ENCODE measurements around the gene ABLIM1.
"Not testable (repeated sequence)": the region's sequence is repeated elsewhere in the genome, so short reads cannot be mapped to it uniquely, and the experiment has no call there.

ABLIM1 gene

DNA sequence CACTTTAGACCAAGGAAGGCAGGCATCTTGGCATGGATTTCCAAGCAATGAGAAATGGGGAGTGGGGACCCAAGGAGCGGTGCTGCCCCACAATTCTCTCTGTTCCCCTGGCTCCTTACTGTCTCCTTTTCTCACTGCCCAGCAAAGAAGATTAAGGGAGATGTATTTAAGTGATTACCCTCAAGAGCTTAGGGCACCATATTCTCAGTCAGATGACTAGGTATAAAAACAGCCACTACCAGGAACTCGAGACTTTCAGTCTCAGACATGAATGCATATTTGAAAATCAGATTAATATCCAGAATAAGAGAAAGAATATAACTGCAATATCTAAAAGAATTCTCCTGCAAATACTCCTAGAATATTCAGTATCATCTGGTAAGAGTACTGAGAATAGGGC, at the start of gene ABLIM1:
ABLIM1 (minus strand) TSS at position 101 of the 400 bp plus-strand sequence; CDS start at position 26, 75 bp downstream.
- no peak for DNase-seq (ENCODE audit: low read depth in 2 of 2)

DNA sequence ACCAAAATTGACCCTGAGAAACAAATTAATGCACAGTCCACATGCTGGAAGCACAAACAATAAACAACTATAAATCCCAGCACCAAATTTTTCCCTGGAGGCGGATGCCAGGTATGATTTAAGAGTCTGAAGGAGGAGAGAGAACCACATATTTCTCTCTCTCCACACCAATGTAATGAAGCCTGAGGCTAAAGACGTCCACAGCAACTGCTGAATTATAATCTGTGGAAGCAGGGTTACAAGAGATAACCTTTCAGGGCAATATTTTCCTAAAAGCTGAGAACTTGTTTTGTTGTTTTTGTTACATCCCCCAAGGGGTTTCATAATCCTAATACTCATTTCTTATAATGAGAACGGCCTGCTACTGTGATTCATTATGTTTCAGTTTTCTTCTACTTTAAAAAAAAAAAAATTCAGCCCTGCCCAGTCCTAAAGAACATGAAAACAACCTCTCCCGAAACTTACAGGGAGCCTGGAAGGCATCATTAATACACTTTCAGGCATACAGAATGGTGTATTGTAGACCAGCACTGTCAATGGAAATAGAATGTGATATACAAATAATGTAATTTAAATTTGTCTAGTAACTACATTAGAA, 48.5 kb upstream of the ABLIM1 start:
- no peak for DNase-seq (ENCODE audit: low read depth in 2 of 2)

DNA sequence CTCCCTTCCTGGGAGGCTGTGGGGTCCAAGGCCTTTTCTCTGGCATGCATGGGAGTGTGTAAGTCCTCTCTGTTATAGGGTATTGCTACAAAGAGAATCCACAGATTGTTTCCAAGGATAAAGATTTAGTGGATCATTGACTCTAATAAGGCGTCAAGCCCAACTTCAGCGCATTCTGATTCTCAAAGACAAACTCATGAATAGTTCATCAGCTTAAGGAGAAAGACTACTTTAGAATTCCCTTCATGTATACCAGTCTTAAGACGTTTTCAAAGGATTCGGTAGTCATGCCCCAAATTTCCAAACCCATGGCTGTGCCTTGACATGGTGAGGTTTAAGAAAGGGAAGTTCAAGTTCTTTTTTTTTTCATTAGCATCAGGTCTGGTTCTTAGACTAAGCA, 46.6 kb upstream of the ABLIM1 start:
- no peak for DNase-seq (ENCODE audit: low read depth in 2 of 2)

DNA sequence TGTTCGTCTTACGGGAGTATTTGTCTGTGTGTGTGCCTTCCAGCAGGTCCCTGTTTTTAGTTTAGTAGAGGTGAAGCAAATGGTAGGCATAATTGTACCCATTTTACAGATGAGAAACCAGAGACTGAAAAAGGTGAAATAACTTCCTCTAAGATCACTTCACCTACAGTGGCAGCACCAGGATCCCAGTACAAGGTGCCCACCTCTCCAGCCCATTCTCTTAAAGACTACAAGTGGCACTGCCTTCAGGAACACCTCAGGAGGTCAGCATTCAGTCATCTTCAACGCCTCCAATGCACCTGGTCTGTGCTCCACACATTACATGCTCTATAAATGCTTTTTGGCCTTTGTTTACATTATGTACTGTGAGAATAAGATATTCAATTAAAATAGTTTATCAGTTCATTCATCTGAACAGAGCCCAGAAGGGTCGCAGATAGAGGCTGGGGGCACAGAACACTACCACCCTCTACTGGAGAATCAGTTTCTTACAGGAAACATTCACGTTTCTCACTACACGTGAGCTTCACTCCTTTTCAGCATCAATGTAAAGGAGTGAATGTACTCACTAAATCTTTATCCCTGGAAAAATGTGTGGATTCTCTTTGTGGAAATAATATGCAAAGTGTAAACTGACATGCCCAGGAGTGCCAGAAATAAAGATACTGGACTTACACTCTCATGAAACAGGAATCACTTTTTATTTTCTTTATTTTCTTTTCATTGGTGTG, 45.5 kb upstream of the ABLIM1 start:
- DNase-seq (ENCODE audit: low read depth in 2 of 2), result no peak

DNA sequence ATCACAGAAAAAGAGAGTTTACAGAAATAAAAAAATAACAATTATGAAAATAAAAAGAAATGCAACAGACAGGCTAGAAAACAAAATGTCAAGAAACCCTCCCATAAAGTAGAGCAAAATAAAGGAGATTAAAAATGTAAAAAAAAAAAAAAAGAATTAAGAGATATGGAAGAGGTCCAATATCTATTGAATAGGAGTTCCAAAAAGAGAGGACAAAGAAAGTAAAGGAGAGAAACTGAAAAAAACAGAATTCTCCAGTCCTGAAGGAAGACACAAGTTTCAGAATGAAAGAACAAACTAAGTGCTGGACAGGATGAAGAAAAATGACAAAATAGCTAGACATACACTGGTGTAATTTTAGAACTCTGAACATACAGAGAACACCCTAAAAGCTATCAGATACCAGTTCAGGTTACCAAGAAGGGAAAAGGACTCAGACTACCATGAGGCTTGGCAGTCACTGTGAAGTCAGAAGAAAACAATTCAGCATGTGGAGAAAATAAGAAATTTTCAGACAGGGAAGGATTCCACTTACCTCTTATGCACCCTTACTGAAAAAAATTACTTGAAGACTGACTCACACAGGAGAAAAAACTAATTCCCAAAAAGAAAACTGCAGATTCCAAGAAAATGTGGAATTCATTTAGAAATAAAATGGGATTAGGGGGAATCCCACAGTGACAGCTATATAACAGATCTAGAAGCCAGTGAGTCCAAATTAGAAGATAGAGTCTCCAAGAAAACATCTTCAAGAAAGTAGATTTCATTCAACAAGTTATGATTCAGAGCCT, 40.4 kb upstream of the ABLIM1 start:
- DNase-seq (ENCODE audit: low read depth in 2 of 2), result no peak

DNA sequence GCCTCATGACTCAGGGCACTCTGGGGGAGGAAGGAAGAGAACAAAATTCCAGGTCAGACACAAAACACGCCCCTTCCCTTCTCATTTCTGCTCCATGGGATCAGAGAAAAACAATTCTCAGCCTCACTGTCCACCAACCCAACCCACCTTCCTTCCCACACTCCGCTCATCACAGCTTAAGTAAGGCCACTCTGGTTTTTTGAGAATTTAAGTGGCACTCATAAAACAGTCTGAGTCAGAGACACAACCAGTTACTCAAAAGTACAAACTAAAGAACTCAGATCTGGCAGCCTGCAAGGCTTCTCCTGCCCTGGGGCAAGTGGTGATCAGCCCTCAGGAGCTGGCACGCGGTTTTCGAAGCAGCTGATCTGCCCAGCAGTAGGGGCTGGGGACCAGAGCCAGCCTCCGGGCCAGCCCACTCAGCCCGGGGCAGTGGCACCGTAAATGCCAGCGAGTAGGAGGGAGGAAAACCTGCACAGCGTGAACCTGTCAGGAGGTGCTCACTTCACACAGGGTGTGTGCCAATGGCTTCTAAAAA, 39.1 kb upstream of the ABLIM1 start:
- no peak for DNase-seq (ENCODE audit: low read depth in 2 of 2)

DNA sequence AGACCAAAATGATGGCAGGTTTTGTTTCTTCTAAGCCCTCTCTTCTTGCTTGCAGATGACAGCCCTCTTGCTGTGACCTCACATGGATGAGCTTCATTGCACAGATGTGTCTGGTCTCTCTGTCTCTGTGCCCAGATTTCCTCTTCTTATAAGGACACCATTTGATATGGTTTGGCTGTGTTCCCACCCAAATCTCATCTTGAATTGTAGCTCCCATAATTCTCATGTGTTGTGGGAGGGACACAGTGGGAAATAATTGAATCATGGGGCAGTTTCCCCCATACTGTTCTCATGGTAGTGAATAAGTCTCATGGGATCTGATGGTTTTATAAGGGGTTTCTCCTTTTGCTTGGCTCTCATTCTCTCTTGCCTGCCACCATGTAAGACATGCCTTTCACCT, 38.2 kb upstream of the ABLIM1 start:
- DNase-seq (ENCODE audit: low read depth in 2 of 2), result not testable (repeated sequence)

DNA sequence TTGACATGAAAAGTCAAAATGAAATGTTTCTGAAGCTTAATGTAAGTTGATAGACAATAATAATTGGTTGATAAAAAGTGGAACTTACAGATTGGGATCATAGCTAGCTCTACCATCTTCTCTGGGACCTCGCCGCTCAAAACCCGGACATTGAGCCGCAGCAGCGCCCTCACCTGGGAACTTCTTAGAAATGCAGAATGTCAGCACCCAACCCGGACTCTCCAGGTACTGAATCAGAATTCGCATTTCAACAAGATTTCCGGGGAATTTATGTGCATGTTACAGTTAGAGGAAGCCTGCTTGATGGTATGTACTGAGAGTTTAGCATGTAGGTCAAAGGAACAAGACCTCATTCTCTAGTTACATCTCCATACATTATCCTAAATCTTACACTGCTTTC, 36.7 kb upstream of the ABLIM1 start:
- no peak for DNase-seq (ENCODE audit: low read depth in 2 of 2)

DNA sequence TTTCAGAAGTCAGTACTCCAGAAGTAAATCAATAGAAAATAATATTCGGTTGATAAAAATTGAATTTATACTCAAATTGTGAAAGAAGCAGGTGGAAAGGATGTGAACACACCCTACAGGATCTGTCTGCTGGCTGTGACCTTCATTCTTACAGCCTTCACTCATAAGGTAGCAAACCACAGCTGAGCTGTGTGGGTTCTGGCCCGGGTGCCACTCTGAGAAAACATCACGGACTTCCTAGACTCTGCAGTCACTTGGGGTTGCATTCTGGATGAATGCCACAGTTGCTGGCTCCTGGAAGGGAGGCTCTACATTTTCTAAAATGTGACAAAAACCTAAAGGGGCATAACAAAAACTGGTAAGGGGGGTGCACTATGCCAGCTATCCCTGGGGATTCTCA, 36.0 kb upstream of the ABLIM1 start:
- no peak for DNase-seq (ENCODE audit: low read depth in 2 of 2)

DNA sequence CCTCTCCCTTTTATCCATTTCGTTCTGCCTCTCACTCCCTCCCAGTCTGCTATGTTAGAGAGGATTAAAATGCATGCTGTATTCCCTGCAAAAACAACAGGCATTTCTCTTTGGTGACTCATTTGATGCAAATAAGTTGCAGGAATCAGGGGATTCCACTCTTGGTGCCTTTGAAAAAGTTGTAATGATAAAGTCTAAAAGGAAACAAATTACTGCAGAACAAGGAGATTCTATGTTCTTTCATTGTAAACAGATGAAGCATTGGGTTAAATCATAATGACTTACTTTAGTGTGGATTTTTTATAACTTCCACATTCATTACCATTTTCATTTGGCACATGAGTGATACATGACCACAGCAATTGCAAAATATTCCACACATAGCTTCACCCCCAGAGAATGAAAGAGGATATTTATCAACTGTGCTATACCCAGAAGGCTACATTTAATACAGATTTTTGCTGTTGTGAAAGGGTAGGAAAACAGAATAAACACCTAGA, 33.4 kb upstream of the ABLIM1 start:
- DNase-seq (ENCODE audit: low read depth in 2 of 2), result no peak

DNA sequence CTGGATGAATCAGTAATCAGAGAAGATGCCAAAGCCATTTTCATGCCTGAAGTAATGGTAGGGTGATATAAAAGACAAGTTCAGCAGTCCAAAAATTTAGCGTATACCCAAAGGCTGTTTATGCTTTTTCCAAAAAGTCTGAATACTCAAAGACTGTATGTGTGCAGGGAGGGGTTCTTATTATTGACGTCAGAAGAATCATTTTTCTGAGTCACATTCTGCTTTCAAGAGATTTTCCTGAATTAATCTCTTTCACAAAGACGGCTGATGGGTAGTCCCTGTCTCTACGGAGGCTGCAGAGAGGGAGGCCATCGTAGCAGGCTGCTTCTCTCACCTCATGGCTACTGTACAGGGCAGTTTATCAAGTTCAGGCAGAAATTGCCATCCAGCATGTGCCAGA, 30.7 kb upstream of the ABLIM1 start:
- DNase-seq (ENCODE audit: low read depth in 2 of 2), result no peak

DNA sequence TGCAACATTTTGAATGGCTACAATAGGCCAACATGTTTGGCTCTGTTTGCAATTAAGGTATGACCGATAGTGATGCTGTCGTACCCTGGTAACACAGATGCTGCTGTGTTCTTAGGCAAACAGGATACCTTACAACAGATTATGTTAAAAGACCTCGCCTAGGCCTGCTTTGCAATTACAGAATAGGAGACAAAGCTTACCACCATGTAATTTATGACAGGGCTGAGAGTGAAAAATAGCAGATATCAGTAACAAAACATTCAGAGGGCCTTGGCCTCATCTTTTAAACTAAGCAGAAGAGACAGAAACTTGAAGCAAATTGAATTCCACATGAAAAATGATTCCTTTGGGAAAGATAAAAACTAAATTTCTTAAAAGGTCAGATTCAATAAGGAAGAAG, 29.4 kb upstream of the ABLIM1 start:
- no peak for DNase-seq (ENCODE audit: low read depth in 2 of 2)

DNA sequence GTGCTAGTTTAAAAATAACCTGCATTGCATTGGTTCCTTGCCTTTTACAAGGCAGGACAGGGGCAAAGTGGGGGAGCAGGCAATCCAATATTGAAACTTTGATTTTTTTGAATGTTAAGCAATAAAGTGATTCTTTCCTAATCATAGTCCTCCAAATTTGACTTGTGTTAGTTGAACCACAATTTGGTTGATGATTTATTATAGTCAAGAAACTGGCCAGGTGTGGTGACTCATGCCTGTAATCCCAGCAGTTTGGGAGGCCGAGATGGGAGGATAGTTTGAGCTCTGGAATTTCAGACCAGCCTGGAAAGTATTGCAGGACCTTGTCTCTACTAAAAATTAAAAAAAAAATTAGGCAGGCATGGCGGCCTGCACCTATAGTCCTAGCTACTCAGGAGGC, 27.9 kb upstream of the ABLIM1 start:
- DNase-seq (ENCODE audit: low read depth in 2 of 2), result no peak

DNA sequence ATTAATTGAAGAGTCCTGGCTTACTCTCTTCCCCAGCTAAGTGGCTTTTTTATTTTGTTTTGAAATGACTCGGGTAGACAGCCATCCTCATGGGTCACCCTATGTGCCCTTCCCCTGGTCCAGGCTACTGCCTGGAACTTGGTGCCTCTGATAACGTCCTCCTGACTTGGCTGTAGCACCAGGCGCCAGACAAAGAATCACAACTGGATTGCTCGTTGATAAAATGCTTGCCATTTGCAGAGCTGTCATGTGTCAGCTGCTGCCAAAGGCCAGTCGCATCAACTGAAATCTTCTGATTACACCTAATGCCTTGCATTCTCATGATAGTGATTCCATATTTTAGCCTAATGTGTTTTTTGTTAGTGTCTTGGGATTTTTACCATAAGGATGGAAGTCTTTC, 27.4 kb upstream of the ABLIM1 start:
- DNase-seq (ENCODE audit: low read depth in 2 of 2), result no peak

DNA sequence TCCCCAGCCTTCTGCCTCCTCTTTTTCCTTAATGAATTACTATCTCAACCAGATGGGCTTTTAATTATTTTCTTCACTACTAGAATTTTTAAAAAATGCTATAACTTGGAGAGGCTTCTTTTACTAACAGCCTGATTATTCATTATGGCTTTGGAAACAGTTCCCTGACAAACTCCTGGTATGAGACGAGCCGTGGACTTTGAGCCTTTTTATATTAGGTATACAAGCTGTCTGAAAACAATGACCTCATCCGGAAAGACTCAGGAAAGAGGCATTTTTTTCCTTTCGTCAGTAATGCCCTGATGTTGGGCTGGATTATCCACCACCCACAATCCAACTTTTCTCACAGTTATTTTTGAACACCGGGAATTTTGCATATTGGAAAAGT, 26.7 kb upstream of the ABLIM1 start:
- DNase-seq (ENCODE audit: low read depth in 2 of 2), result no peak

DNA sequence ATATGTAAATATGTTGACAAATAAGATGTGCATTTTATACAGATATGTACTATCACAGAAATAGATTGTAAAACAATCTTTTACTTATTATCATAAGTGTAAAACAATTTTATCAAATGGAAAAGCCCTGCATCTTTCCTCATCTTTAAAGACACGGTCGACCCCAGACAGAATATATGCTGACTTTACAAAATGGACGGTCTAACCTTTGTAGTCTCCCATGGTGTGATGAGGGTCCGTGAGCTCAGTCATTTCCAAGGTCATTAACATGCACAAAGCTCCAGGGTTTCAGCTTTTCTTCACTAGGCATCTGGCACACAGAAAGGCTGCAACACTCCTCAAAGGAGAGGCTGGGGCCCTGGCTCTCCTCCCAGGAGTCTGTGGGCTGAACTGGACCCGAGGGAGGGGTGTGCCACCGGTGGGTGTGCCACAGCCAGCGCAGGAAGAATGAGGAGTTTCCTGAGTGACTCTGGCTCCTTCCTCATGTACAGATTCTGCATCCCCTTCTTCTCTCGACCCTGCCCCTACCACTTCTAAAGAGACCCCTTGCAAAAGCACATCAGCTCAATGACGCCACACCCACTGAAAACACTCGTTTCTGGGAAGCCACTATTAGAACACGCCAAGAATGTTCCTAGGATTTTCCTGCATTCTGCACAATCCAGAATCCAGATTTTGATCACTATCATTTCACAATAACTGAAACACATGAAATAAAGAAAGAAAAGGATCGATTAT, 26.2 kb upstream of the ABLIM1 start:
- DNase-seq (ENCODE audit: low read depth in 2 of 2), result no peak

DNA sequence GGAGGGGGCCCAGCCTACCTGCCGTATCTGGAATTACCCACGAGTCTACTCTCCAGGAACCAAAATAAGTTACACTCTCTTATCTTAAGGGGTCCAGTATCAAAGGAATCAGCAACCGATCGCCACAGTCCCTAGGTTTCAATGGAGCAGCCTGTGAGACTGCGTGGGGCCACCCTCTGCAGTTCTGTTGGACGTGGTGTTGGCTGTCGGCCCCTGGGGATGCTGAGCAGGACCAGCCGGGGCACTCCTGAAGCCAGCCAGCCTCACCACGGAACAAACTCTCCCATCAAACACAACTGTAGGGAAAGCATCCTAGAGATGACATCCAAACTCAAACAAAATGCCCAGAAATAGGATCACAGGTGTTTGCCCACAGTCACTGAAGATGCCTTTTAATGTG, 25.5 kb upstream of the ABLIM1 start:
- DNase-seq (ENCODE audit: low read depth in 2 of 2), result no peak

DNA sequence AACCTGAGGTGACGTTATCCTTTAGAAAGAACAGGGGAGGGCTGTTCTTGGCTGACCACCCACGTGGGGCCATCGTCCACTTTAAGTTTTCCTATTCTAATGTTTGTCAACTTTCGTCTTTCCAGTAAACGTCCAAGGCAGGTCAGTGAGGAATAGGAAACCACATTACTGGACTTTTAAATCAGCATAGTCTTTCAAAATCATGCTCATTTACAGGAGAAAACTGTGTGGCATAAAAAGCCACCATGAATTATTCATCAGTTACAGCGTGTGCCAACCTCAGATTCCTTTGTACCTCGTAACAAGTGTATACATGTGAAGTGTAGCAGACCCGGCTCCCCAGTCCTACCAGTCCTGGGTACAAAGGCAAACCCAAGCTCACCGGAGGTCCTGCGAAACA, 25.1 kb upstream of the ABLIM1 start:
- DNase-seq (ENCODE audit: low read depth in 2 of 2), result no peak

DNA sequence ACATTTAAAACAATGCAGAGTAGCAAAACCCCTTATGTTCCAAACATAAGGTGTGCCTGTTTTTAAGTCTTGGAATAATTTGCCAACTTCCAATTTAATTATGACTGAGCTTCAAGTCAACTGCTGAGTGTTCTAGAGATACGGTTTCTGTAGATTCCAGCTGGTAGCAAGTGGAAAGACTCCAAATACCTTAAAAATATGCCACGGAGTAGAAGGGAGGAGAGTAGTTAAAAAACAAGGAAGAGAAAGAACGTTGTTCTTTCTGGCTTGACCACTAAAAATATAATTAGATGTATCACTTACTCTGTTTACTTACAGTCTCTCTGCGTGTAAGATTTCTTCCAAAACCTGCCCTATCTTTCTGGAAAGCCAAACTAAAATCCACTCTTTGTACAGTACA, 24.5 kb upstream of the ABLIM1 start:
- no peak for DNase-seq (ENCODE audit: low read depth in 2 of 2)

DNA sequence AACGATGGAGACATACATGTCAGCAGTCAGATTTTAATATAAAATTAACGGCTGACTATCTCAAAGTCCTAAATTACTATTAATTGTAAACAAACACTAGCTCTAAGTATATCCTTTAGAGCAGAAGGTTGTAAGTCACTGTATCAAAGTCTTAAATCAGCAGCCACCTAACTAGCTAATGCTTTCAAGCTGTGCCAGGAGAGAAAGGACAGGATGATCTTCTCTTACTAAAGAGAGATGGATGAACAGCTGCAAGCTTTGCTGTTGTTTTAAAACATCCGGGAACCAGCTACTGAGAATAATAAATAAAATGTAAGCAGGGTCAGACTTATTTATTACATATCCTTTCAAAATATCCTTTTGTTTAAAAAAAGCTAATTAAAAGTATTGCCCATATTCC, 24.0 kb upstream of the ABLIM1 start:
- no peak for DNase-seq (ENCODE audit: low read depth in 2 of 2)

DNA sequence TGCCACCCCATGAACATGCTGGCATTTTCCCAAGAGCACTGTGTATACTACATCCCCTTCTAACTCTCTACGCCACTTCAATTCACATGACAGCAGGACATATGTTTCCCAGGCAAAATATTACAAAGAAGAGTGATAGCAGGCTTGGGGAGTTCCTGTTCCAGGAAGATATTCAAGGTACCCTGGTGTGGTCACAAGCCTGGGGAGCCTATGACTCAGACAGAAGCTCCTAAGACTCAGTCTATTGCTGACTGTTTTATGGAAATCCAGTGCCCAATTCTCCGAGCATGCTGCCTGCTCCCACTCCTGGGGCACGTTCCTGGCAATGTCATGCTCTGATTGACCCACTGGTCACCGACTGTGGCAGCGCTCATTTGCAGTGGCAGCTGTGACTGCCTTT, 23.5 kb upstream of the ABLIM1 start:
- no peak for DNase-seq (ENCODE audit: low read depth in 2 of 2)

DNA sequence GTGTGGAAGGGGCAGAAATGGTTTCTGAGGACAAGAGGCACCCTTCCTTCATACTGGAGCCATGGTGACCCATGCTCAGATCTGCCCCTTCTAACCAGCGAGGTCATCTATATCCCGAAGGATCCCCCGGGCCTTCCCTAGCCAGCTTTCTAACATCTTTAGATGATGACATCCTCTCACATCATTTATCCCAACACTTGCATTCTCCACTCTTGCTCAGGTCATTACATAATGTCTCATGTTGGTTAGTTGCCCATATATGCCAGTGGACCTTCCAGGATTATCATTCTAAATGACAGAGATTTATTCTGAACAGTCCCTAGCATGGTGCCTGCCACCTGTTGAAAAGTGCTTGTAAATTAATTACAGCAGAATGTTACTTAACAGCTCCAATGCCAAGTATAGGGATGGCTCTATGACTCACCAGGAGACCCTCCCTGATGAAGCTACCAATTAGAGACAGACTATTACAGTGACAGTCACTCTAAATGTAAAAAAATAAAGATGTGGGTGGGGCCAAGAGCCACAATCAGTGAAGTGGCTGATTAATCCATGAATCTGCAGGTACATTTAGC, 22.6 kb upstream of the ABLIM1 start:
- DNase-seq (ENCODE audit: low read depth in 2 of 2), result no peak
